ENCODE data around the gene STK11. TPM values are rescaled to one million over a fixed set of nuclear protein-coding genes. Genes with fewer than 3 reads are reported as not detected.

STK11 gene
- total and polyA plus RNA-seq, 2 donors (not counting 3 experiments of a cell fraction or from before 2014, with no cell fraction given): 39.4 to 75.4 TPM

DNA sequence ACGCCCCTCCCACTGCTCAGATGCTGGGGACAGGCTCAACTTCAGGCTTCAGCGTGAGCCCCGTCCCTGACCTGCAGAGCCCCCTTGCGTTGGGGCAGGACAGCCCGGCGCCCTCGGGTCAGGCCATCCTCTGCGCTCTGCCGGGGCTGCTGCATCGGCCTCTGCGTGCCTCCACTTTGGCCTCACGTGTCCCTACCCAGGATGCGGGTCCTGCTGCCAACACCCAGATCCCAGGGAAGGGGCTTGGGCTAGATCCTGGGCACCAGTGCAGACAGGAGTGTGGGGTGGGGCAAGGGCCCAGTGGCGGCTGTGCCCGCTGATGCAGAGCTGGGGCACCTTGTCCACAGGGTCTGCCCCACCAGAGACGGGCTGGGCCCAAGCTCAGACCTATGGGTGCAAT lies 19.3 kb downstream of the STK11 start:
- TF ChIP-seq POLR2AphosphoS5 (IDR thresholded peaks at IDR 0.05; ENCODE audit: insufficient read depth, low read depth, low read length) (no peak), POLR2A (IDR thresholded peaks at IDR 0.05; ENCODE audit: low read depth, low read length) (no peak), EZH2 (IDR thresholded peaks at IDR 0.05; ENCODE audit: borderline replicate concordance, low read depth, low read length, severe bottlenecking) (no peak), MYC (IDR thresholded peaks at IDR 0.05; ENCODE audit: low read depth, low read length) (no peak)
- TF ChIP-seq, protein P1, sequence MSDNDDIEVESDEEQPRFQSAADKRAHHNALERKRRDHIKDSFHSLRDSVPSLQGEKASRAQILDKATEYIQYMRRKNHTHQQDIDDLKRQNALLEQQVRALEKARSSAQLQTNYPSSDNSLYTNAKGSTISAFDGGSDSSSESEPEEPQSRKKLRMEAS (IDR thresholded peaks at IDR 0.05; ENCODE audit: insufficient read depth, insufficient read length): no peak

DNA sequence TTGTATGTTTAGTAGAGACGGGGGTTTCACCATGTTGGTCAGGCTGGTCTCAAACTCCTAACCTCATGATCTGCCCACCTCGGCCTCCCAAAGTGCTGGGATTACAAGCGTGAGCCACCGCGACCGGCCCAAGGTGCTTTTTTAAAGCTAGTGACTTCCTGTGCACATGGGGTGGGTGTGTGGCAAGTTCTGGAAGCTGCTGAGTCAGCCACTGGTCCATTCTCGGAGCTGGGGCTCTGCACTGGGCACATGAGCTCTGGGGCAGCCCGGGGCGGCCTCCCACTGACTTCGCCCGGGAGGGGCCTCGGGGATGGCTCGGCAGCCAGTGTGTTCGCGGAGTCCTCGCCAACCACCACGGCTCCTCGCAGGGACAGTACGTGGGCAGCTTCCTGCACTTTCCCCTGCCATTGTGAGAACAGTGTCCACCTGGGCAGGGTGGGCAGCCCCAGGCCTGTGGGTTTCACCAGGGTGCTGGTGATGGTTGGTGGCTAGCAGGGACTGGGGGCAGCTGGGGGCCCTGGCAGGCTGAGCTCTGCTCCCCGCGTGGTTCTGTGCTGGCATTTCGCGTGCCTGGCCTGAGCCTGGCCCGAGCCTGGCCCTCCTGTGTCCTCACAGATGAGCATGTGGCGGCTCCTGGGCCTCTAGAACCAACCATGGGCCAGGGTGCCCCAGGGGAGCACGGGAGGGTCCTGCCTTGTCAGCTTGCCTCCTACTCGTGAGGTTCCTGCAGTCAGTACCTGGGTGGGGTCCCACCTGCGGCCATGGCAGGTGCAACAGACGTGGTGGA lies 20.1 kb downstream of the STK11 start:
- TF ChIP-seq POLR2A (IDR thresholded peaks at IDR 0.05; ENCODE audit: low read depth, low read length) (no peak), FOS (IDR thresholded peaks at IDR 0.05; ENCODE audit: borderline replicate concordance, insufficient read depth, low read length) (no peak), EZH2 (IDR thresholded peaks at IDR 0.05; ENCODE audit: borderline replicate concordance, low read depth, low read length, severe bottlenecking) (no peak), MYC (IDR thresholded peaks at IDR 0.05; ENCODE audit: low read depth, low read length) (no peak), GATA2 (IDR thresholded peaks at IDR 0.05; ENCODE audit: insufficient read depth, insufficient read length, low read depth, low read length) (no peak), JUN (IDR thresholded peaks at IDR 0.05; ENCODE audit: borderline replicate concordance, insufficient read depth, insufficient read length, low read depth) (no peak), POLR2AphosphoS5 (IDR thresholded peaks at IDR 0.05; ENCODE audit: insufficient read depth, low read depth, low read length) (no peak)
- TF ChIP-seq, protein P2, sequence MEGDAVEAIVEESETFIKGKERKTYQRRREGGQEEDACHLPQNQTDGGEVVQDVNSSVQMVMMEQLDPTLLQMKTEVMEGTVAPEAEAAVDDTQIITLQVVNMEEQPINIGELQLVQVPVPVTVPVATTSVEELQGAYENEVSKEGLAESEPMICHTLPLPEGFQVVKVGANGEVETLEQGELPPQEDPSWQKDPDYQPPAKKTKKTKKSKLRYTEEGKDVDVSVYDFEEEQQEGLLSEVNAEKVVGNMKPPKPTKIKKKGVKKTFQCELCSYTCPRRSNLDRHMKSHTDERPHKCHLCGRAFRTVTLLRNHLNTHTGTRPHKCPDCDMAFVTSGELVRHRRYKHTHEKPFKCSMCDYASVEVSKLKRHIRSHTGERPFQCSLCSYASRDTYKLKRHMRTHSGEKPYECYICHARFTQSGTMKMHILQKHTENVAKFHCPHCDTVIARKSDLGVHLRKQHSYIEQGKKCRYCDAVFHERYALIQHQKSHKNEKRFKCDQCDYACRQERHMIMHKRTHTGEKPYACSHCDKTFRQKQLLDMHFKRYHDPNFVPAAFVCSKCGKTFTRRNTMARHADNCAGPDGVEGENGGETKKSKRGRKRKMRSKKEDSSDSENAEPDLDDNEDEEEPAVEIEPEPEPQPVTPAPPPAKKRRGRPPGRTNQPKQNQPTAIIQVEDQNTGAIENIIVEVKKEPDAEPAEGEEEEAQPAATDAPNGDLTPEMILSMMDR (IDR thresholded peaks at IDR 0.05; ENCODE audit: extremely low read depth in 1 of 2, insufficient read depth in 1 of 2, low read depth in 1 of 2, low read length in 2 of 2): no peak
- TF ChIP-seq, protein P1 (IDR thresholded peaks at IDR 0.05; ENCODE audit: insufficient read depth, insufficient read length): no peak
- H3K4me3 ChIP-seq (replicated peaks in 1 of 3; ENCODE audit: insufficient read depth in 1 of 3, low read depth in 1 of 3, low read length in 3 of 3): no peak overlapping the region
- ChIA-PET CTCF (interaction anchor here (1.3 to 2.4 kb wide), 2 partner anchors 19 to 112 kb away, joined by 4 to 9 read pairs; no protein-coding TSS in a partner anchor), POLR2A (no interaction called here)
- intact Hi-C loops (cut with micrococcal nuclease) (no loop called here), dilution Hi-C loops (cut with MboI; ENCODE audit: extremely low pct_ligation_motif_present, low sequenced_read_pairs) (no loop called here)
- H3K9me1 ChIP-seq (replicated peaks; ENCODE audit: control insufficient read depth, extremely low read depth, insufficient read depth, low read length): no peaks in the 10 kb centered on the region
- no peaks in the 10 kb centered on the region for H3K79me2 ChIP-seq (ENCODE audit: control insufficient read depth, insufficient read depth, low read length)
- no peak overlapping the region for H3K27ac ChIP-seq (ENCODE audit: insufficient read depth, low read depth, low read length)
- DNase-seq (ENCODE audit: low read depth, low spot score) (no peak), FAIRE-seq (no peak)
- H3K9ac ChIP-seq (replicated peaks; ENCODE audit: extremely low read depth, insufficient read depth, low read length): no peak overlapping the region
- H3K4me2 ChIP-seq (ENCODE audit: insufficient read depth, low read length): no peak overlapping the region
- no peaks in the 10 kb centered on the region for H4K20me1 ChIP-seq (replicated peaks; ENCODE audit: control insufficient read depth, extremely low read depth, insufficient read depth, low read length)
- H3K36me3 ChIP-seq (ENCODE audit: control insufficient read depth in 2 of 2, extremely low read depth in 1 of 2, insufficient read depth in 2 of 2, low read length in 2 of 2): peaks cover 5 to 14% of the 10 kb centered on the region in 2 experiments
- H3K9me3 ChIP-seq (replicated peaks; ENCODE audit: control insufficient read depth, insufficient read depth, low read length): no peaks in the 10 kb centered on the region
- no peaks in the 10 kb centered on the region for H3K27me3 ChIP-seq (ENCODE audit: control insufficient read depth in 2 of 2, insufficient read depth in 2 of 2, low read length in 2 of 2)
- H2AFZ ChIP-seq (ENCODE audit: low read depth, low read length): no peak overlapping the region
- no peaks in the 10 kb centered on the region for H3K4me1 ChIP-seq (ENCODE audit: control insufficient read depth, extremely low read depth, insufficient read depth, low read length)
- BruUV-seq (replicated peaks): no TSS peak

More for the DNA sequence above, 19.3 kb downstream of the STK11 start:
- FAIRE-seq: no peak
- H3K4me1 ChIP-seq (ENCODE audit: control insufficient read depth, extremely low read depth, insufficient read depth, low read length): no peaks in the 10 kb centered on the region
- no peaks in the 10 kb centered on the region for H3K79me2 ChIP-seq (ENCODE audit: control insufficient read depth, insufficient read depth, low read length)
- H3K36me3 ChIP-seq (ENCODE audit: control insufficient read depth in 2 of 2, extremely low read depth in 1 of 2, insufficient read depth in 2 of 2, low read length in 2 of 2): peaks cover 5 to 20% of the 10 kb centered on the region in 2 experiments
- CTCF ChIA-PET: interaction anchor here (1.3 to 2.4 kb wide), 2 partner anchors 20 to 112 kb away, joined by 4 to 9 read pairs; no protein-coding TSS in a partner anchor
- POLR2A ChIA-PET: no interaction called here
- H3K27me3 ChIP-seq (ENCODE audit: control insufficient read depth in 2 of 2, insufficient read depth in 2 of 2, low read length in 2 of 2): no peaks in the 10 kb centered on the region
- no peaks in the 10 kb centered on the region for H4K20me1 ChIP-seq (replicated peaks; ENCODE audit: control insufficient read depth, extremely low read depth, insufficient read depth, low read length)
- no peak overlapping the region for H3K4me2 ChIP-seq (ENCODE audit: insufficient read depth, low read length)
- no peak overlapping the region for H3K4me3 ChIP-seq (replicated peaks in 1 of 3; ENCODE audit: insufficient read depth in 1 of 3, low read depth in 1 of 3, low read length in 3 of 3)
- H3K9ac ChIP-seq (replicated peaks; ENCODE audit: extremely low read depth, insufficient read depth, low read length): no peak overlapping the region
- dilution Hi-C loops (cut with MboI; ENCODE audit: extremely low pct_ligation_motif_present, low sequenced_read_pairs) (no loop called here), intact Hi-C loops (cut with micrococcal nuclease) (no loop called here)
- no peak overlapping the region for H2AFZ ChIP-seq (ENCODE audit: low read depth, low read length)
- H3K9me1 ChIP-seq (replicated peaks; ENCODE audit: control insufficient read depth, extremely low read depth, insufficient read depth, low read length): no peaks in the 10 kb centered on the region
- H3K9me3 ChIP-seq (replicated peaks; ENCODE audit: control insufficient read depth, insufficient read depth, low read length): no peaks in the 10 kb centered on the region
- H3K27ac ChIP-seq (ENCODE audit: insufficient read depth, low read depth, low read length): no peak overlapping the region
- no peak for DNase-seq (ENCODE audit: low read depth, low spot score)
- BruUV-seq (replicated peaks): no TSS peak
